ENCODE measurements around the gene ARHGAP18. TPM values are rescaled to one million over a fixed set of nuclear protein-coding genes. Genes with fewer than 3 reads are reported as not detected.

ARHGAP18 gene
- total RNA-seq: 27.1 and 40.4 TPM in 2 replicates

GRCh38 chr6:129709769-129710449, at the start of gene ARHGAP18:
TSS of gene ARHGAP18 (minus strand) at chr6:129710177. CDS start at chr6:129710136, 41 bp downstream.

Other genes starting within 250 kb of the ARHGAP18 start
- gene TMEM244, start 151.1 kb upstream of the ARHGAP18 start, total RNA-seq: not detected in 2 replicates

All from myometrial cell (primary cell).